HEK293 (cell line): ENCODE measurements around the gene ATP2B3.

ENCODE experiments used
- CTCF ChIA-PET: fragments of 350-600 bp; formaldehyde crosslinking; extraction: SDS; loops from one replicate; lab custom pipeline; 2021; ENCODE audit warnings: antibody characterized with exemption; lab: Yijun Ruan, JAX
- POLR2A ChIA-PET: fragments of 300-600 bp; formaldehyde crosslinking; extraction: SDS; loops from one replicate; lab custom pipeline; 2020; ENCODE audit warnings: antibody characterized with exemption, inconsistent platforms; lab: Yijun Ruan, JAX
- H3K27ac ChIP-seq: fragments of 200-500 bp; sonication (Bioruptor generic); 2 replicates; pipeline ENCODE4 v1.5.1; 2014; ENCODE audit warnings: low read depth, low read length, control low read depth, inconsistent platforms; ENCODE audit errors: extremely low read depth
- H3K36me3 ChIP-seq, 2 experiments: fragments of 200-500 bp in 1 of 2; sonication (Bioruptor generic) in 1 of 2; 1 replicate in 1 of 2; 2 replicates in 1 of 2; pipeline ENCODE4 v1.5.1; 2014 to 2017; ENCODE audit warnings: inconsistent platforms in 2 of 2, low read length in 2 of 2; ENCODE audit not compliant: control insufficient read depth in 2 of 2, insufficient read depth in 1 of 2
- H3K4me1 ChIP-seq: fragments of 200-500 bp; sonication (Bioruptor generic); 2 replicates; pipeline ENCODE4 v1.5.1; 2014; ENCODE audit warnings: mild to moderate bottlenecking, low read length, inconsistent platforms; ENCODE audit not compliant: control insufficient read depth, insufficient read depth
- H3K4me3 ChIP-seq: 2 replicates; pipeline ENCODE4 v1.5.1; 2011; ENCODE audit warnings: low read depth, mild to moderate bottlenecking, control low read depth, low read length, moderate library complexity
- H3K9me3 ChIP-seq: fragments of 200-500 bp; sonication (Bioruptor generic); 2 replicates; pipeline ENCODE4 v1.5.1; 2014; ENCODE audit warnings: low read depth, low read length, inconsistent platforms; ENCODE audit not compliant: control insufficient read depth, insufficient read depth
- GLIS1 ChIP-seq: fragments of 450-650 bp; formaldehyde crosslinking; IDR thresholded peaks from 2 replicates; pipeline ENCODE4 v1.5.1; 2016; ENCODE audit warnings: missing biosample characterization, missing genetic modification characterization
- HOXD13 ChIP-seq: sonication (generic); formaldehyde crosslinking; IDR thresholded peaks from 2 replicates; pipeline ENCODE4 v1.8.0; 2022; ENCODE audit warnings: missing genetic modification reagents, borderline replicate concordance
- PRDM1 ChIP-seq: fragments of 450-650 bp; formaldehyde crosslinking; IDR thresholded peaks from 2 replicates; pipeline ENCODE4; 2016; ENCODE audit warnings: missing biosample characterization, missing genetic modification characterization
- SP2 ChIP-seq: fragments of 450-650 bp; formaldehyde crosslinking; IDR thresholded peaks from 2 replicates; pipeline ENCODE4 v1.5.1; 2016; ENCODE audit warnings: missing biosample characterization, missing genetic modification characterization
- SP3 ChIP-seq: fragments of 450-650 bp; formaldehyde crosslinking; IDR thresholded peaks from 2 replicates; pipeline ENCODE4 v1.5.1; 2016; ENCODE audit warnings: missing biosample characterization, missing genetic modification characterization
- YY1 ChIP-seq: fragments of 450-650 bp; formaldehyde crosslinking; IDR thresholded peaks from 2 replicates; pipeline ENCODE4 v1.5.1; 2018; ENCODE audit warnings: missing biosample characterization, missing genetic modification characterization
- ZEB2 ChIP-seq: fragments of 450-650 bp; formaldehyde crosslinking; IDR thresholded peaks from 2 replicates; pipeline ENCODE4 v1.5.1; 2016; ENCODE audit warnings: missing biosample characterization, missing genetic modification characterization
- ZFP41 ChIP-seq: fragments of 450-650 bp; formaldehyde crosslinking; IDR thresholded peaks from 2 replicates; pipeline ENCODE4 v1.5.1; 2016; ENCODE audit warnings: missing biosample characterization, missing genetic modification characterization, borderline replicate concordance
- ZIC2 ChIP-seq: fragments of 450-650 bp; formaldehyde crosslinking; IDR thresholded peaks from 2 replicates; pipeline ENCODE4 v1.5.1; 2016; ENCODE audit warnings: missing biosample characterization, missing genetic modification characterization
- ZNF133 ChIP-seq: fragments of 450-650 bp; formaldehyde crosslinking; IDR thresholded peaks from 2 replicates; pipeline ENCODE4 v1.5.1; 2016; ENCODE audit warnings: missing biosample characterization, missing genetic modification characterization
- ZNF175 ChIP-seq: fragments of 450-650 bp; formaldehyde crosslinking; IDR thresholded peaks from 2 replicates; pipeline ENCODE4 v1.5.1; 2016; ENCODE audit warnings: missing biosample characterization, missing genetic modification characterization
- ZNF354C ChIP-seq: fragments of 450-650 bp; formaldehyde crosslinking; IDR thresholded peaks from 2 replicates; pipeline ENCODE4 v1.5.1; 2016; ENCODE audit warnings: missing biosample characterization, missing genetic modification characterization, low read depth, borderline replicate concordance
- ZNF366 ChIP-seq: fragments of 450-650 bp; formaldehyde crosslinking; conservative IDR thresholded peaks from 2 replicates; pipeline ENCODE4 v1.5.1; 2016; ENCODE audit warnings: missing biosample characterization, missing genetic modification characterization
- ZNF404 ChIP-seq: fragments of 450-650 bp; formaldehyde crosslinking; IDR thresholded peaks from 2 replicates; pipeline ENCODE4 v1.5.1; 2017; ENCODE audit warnings: missing biosample characterization, missing genetic modification characterization
- ZNF549 ChIP-seq: fragments of 450-650 bp; IDR thresholded peaks from 2 replicates; pipeline ENCODE4 v1.5.1; 2018; ENCODE audit warnings: missing biosample characterization, missing genetic modification characterization, mild to moderate bottlenecking, inconsistent platforms, moderate library complexity
- ZNF624 ChIP-seq: fragments of 450-650 bp; formaldehyde crosslinking; IDR thresholded peaks from 2 replicates; pipeline ENCODE4 v1.5.1; 2017; ENCODE audit warnings: missing biosample characterization, missing genetic modification characterization
- ZNF626 ChIP-seq: fragments of 450-650 bp; sonication (Bioruptor Pico); formaldehyde crosslinking; IDR thresholded peaks from 2 replicates; pipeline ENCODE4 v1.5.1; 2018; ENCODE audit warnings: missing biosample characterization, missing genetic modification characterization, inconsistent platforms
- ZNF670 ChIP-seq: fragments of 450-650 bp; formaldehyde crosslinking; IDR thresholded peaks from 2 replicates; pipeline ENCODE4 v1.5.1; 2016; ENCODE audit warnings: missing biosample characterization, missing genetic modification characterization, low read depth
- ZNF776 ChIP-seq: fragments of 450-650 bp; formaldehyde crosslinking; IDR thresholded peaks from 2 replicates; pipeline ENCODE4 v1.5.0; 2017; ENCODE audit warnings: missing biosample characterization, missing genetic modification characterization, borderline replicate concordance
- ZNF830 ChIP-seq: fragments of 450-650 bp; IDR thresholded peaks from 2 replicates; pipeline ENCODE4 v1.5.0; 2018; ENCODE audit warnings: missing biosample characterization, missing genetic modification characterization, low read depth, mild to moderate bottlenecking, moderate library complexity
- TF ChIP-seq, protein P1 (sequence below): fragments of 450-650 bp; formaldehyde crosslinking; IDR thresholded peaks from 2 replicates; pipeline ENCODE4 v1.5.1; 2016; ENCODE audit warnings: missing biosample characterization, missing genetic modification characterization, borderline replicate concordance
- TF ChIP-seq, protein P2 (sequence below): fragments of 450-650 bp; formaldehyde crosslinking; IDR thresholded peaks from 2 replicates; pipeline ENCODE4 v1.5.1; 2016; ENCODE audit warnings: missing biosample characterization, missing genetic modification characterization
- TF ChIP-seq, protein P3 (sequence below): fragments of 450-650 bp; formaldehyde crosslinking; IDR thresholded peaks from 2 replicates; pipeline ENCODE4 v1.5.1; 2016; ENCODE audit warnings: missing biosample characterization, missing genetic modification characterization
- TF ChIP-seq, protein P4 (sequence below): fragments of 450-650 bp; formaldehyde crosslinking; IDR thresholded peaks from 2 replicates; pipeline ENCODE4 v1.5.1; 2016; ENCODE audit warnings: missing biosample characterization, missing genetic modification characterization
- TF ChIP-seq, protein P5 (sequence below): fragments of 450-650 bp; formaldehyde crosslinking; IDR thresholded peaks from 2 replicates; pipeline ENCODE4 v1.5.1; 2017; ENCODE audit warnings: missing biosample characterization, mild to moderate bottlenecking, missing genetic modification characterization, moderate library complexity

The ATP2B3 gene

DNA sequence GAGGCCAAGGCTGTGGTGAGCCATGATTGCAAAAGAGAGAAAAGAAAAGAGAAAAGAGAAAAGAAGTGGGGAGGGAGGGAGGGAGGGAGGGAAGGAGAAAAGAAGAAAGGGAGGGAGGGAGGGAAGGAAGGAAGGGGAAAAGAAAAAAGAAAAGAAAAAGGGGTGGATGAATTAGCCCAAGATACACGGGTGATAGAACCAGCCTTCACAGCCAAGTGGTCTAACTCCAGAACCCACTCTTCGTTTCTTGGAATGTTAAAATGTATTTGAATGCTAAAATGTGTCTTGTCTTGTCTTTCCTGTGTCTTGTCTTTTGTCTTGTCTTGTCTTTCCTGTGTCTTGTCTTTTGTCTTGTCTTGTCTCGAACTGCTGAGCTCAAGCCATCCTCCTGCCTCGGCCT lies 68.4 kb downstream of the ATP2B3 start (continued):
- TF ChIP-seq, protein P1, sequence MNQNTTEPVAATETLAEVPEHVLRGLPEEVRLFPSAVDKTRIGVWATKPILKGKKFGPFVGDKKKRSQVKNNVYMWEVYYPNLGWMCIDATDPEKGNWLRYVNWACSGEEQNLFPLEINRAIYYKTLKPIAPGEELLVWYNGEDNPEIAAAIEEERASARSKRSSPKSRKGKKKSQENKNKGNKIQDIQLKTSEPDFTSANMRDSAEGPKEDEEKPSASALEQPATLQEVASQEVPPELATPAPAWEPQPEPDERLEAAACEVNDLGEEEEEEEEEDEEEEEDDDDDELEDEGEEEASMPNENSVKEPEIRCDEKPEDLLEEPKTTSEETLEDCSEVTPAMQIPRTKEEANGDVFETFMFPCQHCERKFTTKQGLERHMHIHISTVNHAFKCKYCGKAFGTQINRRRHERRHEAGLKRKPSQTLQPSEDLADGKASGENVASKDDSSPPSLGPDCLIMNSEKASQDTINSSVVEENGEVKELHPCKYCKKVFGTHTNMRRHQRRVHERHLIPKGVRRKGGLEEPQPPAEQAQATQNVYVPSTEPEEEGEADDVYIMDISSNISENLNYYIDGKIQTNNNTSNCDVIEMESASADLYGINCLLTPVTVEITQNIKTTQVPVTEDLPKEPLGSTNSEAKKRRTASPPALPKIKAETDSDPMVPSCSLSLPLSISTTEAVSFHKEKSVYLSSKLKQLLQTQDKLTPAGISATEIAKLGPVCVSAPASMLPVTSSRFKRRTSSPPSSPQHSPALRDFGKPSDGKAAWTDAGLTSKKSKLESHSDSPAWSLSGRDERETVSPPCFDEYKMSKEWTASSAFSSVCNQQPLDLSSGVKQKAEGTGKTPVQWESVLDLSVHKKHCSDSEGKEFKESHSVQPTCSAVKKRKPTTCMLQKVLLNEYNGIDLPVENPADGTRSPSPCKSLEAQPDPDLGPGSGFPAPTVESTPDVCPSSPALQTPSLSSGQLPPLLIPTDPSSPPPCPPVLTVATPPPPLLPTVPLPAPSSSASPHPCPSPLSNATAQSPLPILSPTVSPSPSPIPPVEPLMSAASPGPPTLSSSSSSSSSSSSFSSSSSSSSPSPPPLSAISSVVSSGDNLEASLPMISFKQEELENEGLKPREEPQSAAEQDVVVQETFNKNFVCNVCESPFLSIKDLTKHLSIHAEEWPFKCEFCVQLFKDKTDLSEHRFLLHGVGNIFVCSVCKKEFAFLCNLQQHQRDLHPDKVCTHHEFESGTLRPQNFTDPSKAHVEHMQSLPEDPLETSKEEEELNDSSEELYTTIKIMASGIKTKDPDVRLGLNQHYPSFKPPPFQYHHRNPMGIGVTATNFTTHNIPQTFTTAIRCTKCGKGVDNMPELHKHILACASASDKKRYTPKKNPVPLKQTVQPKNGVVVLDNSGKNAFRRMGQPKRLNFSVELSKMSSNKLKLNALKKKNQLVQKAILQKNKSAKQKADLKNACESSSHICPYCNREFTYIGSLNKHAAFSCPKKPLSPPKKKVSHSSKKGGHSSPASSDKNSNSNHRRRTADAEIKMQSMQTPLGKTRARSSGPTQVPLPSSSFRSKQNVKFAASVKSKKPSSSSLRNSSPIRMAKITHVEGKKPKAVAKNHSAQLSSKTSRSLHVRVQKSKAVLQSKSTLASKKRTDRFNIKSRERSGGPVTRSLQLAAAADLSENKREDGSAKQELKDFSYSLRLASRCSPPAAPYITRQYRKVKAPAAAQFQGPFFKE (tag by site-specific recombination), result no peak

DNA sequence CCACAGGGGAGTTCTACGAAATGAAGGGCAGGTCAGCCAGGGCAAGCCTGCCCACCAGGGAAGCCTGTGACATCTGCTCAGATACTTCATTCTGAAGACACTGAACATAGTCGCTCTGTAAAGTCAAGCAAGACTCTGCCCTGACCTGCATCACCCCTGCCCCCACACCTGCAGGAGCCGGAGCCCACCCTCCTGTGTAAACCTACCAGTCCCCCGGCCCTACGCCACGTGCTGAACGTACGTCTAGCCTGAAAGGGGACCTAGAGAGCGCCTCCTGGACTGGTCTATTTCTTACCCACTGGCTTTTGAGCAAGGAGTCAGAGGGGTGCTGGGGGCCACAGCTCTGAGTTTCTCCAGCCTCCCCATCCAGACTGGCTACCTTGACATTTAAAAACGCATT lies 69.9 kb downstream of the ATP2B3 start:
- POLR2A ChIA-PET, result no interaction called here

DNA sequence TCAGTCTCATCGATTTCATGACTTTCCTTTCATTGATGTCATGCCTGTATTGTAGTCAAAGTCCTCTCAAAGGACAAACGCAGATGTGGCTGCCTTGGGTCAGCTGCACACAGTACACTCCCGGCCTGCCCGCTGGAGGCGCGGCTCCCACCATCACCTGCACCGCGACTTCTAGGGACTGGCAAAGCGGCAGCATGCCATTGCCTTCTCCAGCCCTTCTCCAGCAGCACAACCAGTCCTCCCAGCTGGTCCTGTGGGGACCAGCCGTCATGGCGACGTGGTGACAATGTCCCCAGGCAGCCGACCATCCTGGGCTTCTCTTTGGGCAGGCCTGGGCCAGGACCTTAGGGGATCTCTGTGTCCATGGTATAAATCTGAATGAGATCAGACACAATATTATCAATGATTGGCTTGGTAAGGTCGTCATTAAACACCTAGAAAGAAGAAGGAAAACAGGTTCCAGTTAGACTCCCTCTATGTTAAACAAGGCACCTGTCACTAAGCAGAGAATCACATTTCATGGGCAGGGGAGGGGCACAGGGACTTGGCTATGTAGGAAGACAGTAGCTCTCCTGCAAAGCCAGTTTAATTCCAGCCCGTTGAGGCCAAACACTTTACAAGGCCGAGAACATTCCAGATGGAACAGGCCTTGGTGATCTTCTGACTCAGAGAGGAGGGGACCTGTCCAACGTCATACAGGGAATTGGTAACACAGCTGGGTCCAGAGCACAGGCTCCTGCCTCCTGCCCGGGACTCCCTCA lies 70.8 kb downstream of the ATP2B3 start:
- Histone ChIP-seq H3K9me3 (no peaks in the 10 kb centered on the region), H3K4me1 (no peaks in the 10 kb centered on the region), H3K27ac (no peak overlapping the region), H3K4me3 (no peak overlapping the region), H3K36me3 (peaks cover 9 to 59% of the 10 kb centered on the region in 2 experiments; a peak in 2 of 3 replicates)
- ChIA-PET CTCF (no interaction called here), POLR2A (no interaction called here)
- TF ChIP-seq GLIS1 (tag by site-specific recombination) (no peak), ZEB2 (tag by site-specific recombination) (no peak), ZNF354C (tag by site-specific recombination) (no peak), ZNF624 (tag by site-specific recombination) (no peak), ZNF133 (tag by site-specific recombination) (no peak), ZNF776 (no peak), ZNF830 (tag by site-specific recombination) (no peak), ZFP41 (tag by site-specific recombination) (no peak), ZNF175 (tag by site-specific recombination) (no peak), ZNF366 (tag by site-specific recombination) (no peak), HOXD13 (CRISPR knock-in tag) (no peak), ZNF404 (no peak)
- TF ChIP-seq, protein P2, sequence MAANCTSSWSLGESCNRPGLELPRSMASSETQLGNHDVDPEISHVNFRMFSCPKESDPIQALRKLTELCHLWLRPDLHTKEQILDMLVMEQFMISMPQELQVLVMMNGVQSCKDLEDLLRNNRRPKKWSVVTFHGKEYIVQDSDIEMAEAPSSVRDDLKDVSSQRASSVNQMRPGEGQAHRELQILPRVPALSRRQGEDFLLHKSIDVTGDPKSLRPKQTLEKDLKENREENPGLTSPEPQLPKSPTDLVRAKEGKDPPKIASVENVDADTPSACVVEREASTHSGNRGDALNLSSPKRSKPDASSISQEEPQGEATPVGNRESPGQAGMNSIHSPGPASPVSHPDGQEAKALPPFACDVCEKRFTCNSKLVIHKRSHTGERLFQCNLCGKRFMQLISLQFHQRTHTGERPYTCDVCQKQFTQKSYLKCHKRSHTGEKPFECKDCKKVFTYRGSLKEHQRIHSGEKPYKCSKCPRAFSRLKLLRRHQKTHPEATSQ (tag by site-specific recombination), result no peak
- TF ChIP-seq, protein P3, sequence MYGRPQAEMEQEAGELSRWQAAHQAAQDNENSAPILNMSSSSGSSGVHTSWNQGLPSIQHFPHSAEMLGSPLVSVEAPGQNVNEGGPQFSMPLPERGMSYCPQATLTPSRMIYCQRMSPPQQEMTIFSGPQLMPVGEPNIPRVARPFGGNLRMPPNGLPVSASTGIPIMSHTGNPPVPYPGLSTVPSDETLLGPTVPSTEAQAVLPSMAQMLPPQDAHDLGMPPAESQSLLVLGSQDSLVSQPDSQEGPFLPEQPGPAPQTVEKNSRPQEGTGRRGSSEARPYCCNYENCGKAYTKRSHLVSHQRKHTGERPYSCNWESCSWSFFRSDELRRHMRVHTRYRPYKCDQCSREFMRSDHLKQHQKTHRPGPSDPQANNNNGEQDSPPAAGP, result no peak
- TF ChIP-seq, protein P4, sequence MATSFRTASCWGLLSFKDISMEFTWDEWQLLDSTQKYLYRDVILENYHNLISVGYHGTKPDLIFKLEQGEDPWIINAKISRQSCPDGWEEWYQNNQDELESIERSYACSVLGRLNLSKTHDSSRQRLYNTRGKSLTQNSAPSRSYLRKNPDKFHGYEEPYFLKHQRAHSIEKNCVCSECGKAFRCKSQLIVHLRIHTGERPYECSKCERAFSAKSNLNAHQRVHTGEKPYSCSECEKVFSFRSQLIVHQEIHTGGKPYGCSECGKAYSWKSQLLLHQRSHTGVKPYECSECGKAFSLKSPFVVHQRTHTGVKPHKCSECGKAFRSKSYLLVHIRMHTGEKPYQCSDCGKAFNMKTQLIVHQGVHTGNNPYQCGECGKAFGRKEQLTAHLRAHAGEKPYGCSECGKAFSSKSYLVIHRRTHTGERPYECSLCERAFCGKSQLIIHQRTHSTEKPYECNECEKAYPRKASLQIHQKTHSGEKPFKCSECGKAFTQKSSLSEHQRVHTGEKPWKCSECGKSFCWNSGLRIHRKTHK, result no peak

More for the DNA sequence above, 69.9 kb downstream of the ATP2B3 start:
- TF ChIP-seq, protein P5, sequence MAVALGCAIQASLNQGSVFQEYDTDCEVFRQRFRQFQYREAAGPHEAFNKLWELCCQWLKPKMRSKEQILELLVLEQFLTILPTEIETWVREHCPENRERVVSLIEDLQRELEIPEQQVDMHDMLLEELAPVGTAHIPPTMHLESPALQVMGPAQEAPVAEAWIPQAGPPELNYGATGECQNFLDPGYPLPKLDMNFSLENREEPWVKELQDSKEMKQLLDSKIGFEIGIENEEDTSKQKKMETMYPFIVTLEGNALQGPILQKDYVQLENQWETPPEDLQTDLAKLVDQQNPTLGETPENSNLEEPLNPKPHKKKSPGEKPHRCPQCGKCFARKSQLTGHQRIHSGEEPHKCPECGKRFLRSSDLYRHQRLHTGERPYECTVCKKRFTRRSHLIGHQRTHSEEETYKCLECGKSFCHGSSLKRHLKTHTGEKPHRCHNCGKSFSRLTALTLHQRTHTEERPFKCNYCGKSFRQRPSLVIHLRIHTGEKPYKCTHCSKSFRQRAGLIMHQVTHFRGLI (tag by site-specific recombination), result no peak
- no peak for TF ChIP-seq SP3 (tag by site-specific recombination)
- no peak for TF ChIP-seq SP2 (tag by site-specific recombination)
- no peak for TF ChIP-seq PRDM1 (tag by site-specific recombination)
- TF ChIP-seq ZNF549 (tag by site-specific recombination), result no peak
- TF ChIP-seq YY1 (tag by site-specific recombination), result no peak
- TF ChIP-seq ZNF626, result no peak
- TF ChIP-seq ZNF670 (tag by site-specific recombination), result no peak
- no peak for TF ChIP-seq ZIC2
- H3K9me3 ChIP-seq, result no peaks in the 10 kb centered on the region
- peaks cover 9 to 51% of the 10 kb centered on the region in 2 experiments; a peak in 2 of 3 replicates for H3K36me3 ChIP-seq
- no peak overlapping the region for H3K27ac ChIP-seq
- H3K4me1 ChIP-seq, result no peaks in the 10 kb centered on the region
- H3K4me3 ChIP-seq, result no peak overlapping the region
- CTCF ChIA-PET, result no interaction called here
